Adrenal gland (tissue), 12 donors: ENCODE data around the gene MAT2A. TPM values are rescaled to one million over a fixed set of nuclear protein-coding genes. Genes with fewer than 3 reads are reported as not detected.
"Not testable (repeated sequence)": the region's sequence is repeated elsewhere in the genome, so short reads cannot be mapped to it uniquely, and the experiment has no call there.

ENCODE experiments used
- DNase-seq, 7 donors: peaks; one replicate each; pipeline ENCODE4 v3.0.0-alpha.2; 2019 to 2020
- H3K27ac ChIP-seq, 5 donors: fragments of 200-600 bp; sonication (generic) in 4 of 5; 1 replicate in 3 of 5; 2 replicates in 2 of 5; pipeline versions ENCODE4 v1.5.1 to v1.8.0; 2016 to 2020; ENCODE audit warnings: mild to moderate bottlenecking in 1 of 5
- H3K27me3 ChIP-seq: fragments of 200-600 bp; 2 replicates; pipeline ENCODE4 v1.8.0; 2021
- H3K36me3 ChIP-seq, 2 donors: fragments of 200-600 bp; replicated peaks in 1 of 2; 1 replicate in 1 of 2; 2 replicates in 1 of 2; pipeline versions ENCODE4 v1.5.1 to v1.8.0; 2018 to 2022
- H3K4me1 ChIP-seq, 2 donors: fragments of 200-600 bp; replicated peaks in 1 of 2; 1 replicate in 1 of 2; 2 replicates in 1 of 2; pipeline versions ENCODE4 v1.5.1 to v1.8.0; 2018 to 2021
- H3K4me3 ChIP-seq, 4 donors: fragments of 200-600 bp; sonication (generic) in 3 of 4; one replicate each; pipeline ENCODE4 v1.5.1; 2016 to 2018
- H3K9me3 ChIP-seq, 3 donors: fragments of 200-600 bp; sonication (generic) in 1 of 3; replicated peaks in 1 of 3; 1 replicate in 2 of 3; 2 replicates in 1 of 3; pipeline versions ENCODE4 v1.5.1 to v1.8.0; 2016 to 2021
- POLR2A ChIP-seq, 2 donors: fragments of 450-650 bp; IDR thresholded peaks; one replicate each; pipeline ENCODE4 v1.6.1; 2017; ENCODE audit warnings: antibody characterized with exemption in 2 of 2, mild to moderate bottlenecking in 2 of 2, moderate library complexity in 1 of 2
- WGBS, 4 donors: extraction: QIAGEN DNeasy Blood & Tissue Kit in 2 of 4; methylation state at CpG; one replicate each; pipeline versions ENCODE4 v1.1.5 to v1.1.7; 2013 to 2017; 5-methylcytosine and 5-hydroxymethylcytosine counted together
- intact Hi-C, 2 donors: fragments of 100-400 bp; cut with DNase I; formaldehyde crosslinking; loops; one replicate each; pipeline versions ENCODE4 v1.14.1 to v1.15.0; 2022 to 2023
- polyA plus RNA-seq, 3 donors: library from polyadenylated mRNA; stranded (reverse); fragments of 200-250 nt in 2 of 3; fragments of 350-450 nt in 1 of 3; fragmentation: Illumina TruSeq in 1 of 3; extraction: RNeasy Lipid Tissue Mini Kit (QIAGEN cat#74804) in 1 of 3; gene quantifications; one replicate each; pipeline ENCODE4 v1.2.3, GENCODE V29; 2013 to 2014
- total RNA-seq, 9 donors: library from RNA; depleted of rRNA in 4 of 9; stranded (reverse); fragments of >200 nt in 4 of 9; fragments of 120-200 nt in 1 of 9; fragmentation: NEBNext Ultra II Directional in 1 of 9; extraction: Animal tissue kit (Norgen Biotek cat#: 25700) in 1 of 9; gene quantifications; one replicate each; pipeline versions ENCODE4 v1.1.0 to v1.2.4, GENCODE V29; 2013 to 2023
- TF ChIP-seq, protein P1 (sequence below), 6 experiments: fragments of 450-650 bp in 4 of 6; fragments of 200-600 bp in 2 of 6; sonication (generic) in 1 of 6; IDR thresholded peaks; 1 replicate in 5 of 6; 2 replicates in 1 of 6; pipeline versions ENCODE4 v1.5.1 to v1.8.0; 2016 to 2021; ENCODE audit warnings: antibody characterized with exemption in 6 of 6, mild to moderate bottlenecking in 2 of 6, moderate library complexity in 1 of 6
- donor health status: healthy with polysubstance abuse.
- donor health status: Bipolar disorder and iron deficiency.
- donor health status: DM: yes; HTN: yes; CAD: no.
- donor health status: DM: no; HTN: no; CAD: no.
- donor health status: DM: no; HTN: no; CAD: no.
- donor health status: DM: yes; HTN: yes; CAD: no.

MAT2A gene
- total and polyA plus RNA-seq, 12 donors: 41.1 to 429 (median 148) TPM

DNA sequence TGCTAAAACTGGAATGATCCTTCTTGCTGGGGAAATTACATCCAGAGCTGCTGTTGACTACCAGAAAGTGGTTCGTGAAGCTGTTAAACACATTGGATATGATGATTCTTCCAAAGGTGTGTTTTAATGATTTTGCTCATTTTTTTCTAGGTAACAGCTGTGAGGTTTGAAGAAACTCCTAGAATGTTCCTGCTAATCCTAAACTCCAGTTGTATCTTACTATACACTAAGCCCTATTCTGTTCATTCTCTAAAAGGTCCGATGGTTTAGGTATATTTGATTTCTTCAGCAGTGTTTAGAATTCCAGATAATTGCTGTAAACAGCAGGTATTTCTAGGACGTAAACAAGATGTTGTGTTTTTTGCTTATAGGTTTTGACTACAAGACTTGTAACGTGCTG, 2.3 kb downstream of the MAT2A start:
- H3K4me1 ChIP-seq: peaks cover 20 to 54% of the 10 kb centered on the region in 2 donors
- 27 to 38% (median 33%) methylated on average over 4 of the region's 4 CpGs for WGBS, 4 donors
- H3K27me3 ChIP-seq: no peaks in the 10 kb centered on the region
- TF ChIP-seq, protein P1, sequence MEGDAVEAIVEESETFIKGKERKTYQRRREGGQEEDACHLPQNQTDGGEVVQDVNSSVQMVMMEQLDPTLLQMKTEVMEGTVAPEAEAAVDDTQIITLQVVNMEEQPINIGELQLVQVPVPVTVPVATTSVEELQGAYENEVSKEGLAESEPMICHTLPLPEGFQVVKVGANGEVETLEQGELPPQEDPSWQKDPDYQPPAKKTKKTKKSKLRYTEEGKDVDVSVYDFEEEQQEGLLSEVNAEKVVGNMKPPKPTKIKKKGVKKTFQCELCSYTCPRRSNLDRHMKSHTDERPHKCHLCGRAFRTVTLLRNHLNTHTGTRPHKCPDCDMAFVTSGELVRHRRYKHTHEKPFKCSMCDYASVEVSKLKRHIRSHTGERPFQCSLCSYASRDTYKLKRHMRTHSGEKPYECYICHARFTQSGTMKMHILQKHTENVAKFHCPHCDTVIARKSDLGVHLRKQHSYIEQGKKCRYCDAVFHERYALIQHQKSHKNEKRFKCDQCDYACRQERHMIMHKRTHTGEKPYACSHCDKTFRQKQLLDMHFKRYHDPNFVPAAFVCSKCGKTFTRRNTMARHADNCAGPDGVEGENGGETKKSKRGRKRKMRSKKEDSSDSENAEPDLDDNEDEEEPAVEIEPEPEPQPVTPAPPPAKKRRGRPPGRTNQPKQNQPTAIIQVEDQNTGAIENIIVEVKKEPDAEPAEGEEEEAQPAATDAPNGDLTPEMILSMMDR (IDR thresholded peaks at IDR 0.05): no peak
- no peak for TF ChIP-seq POLR2A (IDR thresholded peaks at IDR 0.05)
- peak overlapping the region in 1 of 5 donors; percentile 100 for H3K27ac ChIP-seq
- no peak for DNase-seq
- H3K4me3 ChIP-seq: peak overlapping the region in 1 of 4 donors; percentile 82
- intact Hi-C loops: no loop called here
- H3K36me3 ChIP-seq: peaks cover 0 to 57% of the 10 kb centered on the region in 2 donors
- H3K9me3 ChIP-seq: no peaks in the 10 kb centered on the region

DNA sequence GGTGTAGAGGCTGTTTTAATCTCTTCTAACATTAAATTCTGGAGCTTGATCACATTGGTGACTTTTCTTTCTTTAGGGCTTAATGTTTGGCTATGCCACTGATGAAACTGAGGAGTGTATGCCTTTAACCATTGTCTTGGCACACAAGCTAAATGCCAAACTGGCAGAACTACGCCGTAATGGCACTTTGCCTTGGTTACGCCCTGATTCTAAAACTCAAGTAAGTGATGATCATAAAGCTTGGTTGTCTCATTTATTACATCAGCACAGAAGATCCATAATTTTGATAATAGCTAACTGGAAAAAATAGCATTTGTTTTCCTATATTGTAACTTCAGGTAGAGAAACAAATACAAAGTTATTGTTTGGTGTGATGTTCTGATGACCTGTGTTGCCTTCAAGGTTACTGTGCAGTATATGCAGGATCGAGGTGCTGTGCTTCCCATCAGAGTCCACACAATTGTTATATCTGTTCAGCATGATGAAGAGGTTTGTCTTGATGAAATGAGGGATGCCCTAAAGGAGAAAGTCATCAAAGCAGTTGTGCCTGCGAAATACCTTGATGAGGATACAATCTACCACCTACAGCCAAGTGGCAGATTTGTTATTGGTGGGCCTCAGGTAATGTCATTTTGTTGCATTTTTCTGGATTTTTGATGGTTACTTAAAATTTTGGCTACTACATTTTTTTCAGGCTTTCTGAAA, 2.9 kb downstream of the MAT2A start:
- no peak for DNase-seq
- Histone ChIP-seq H3K36me3 (peaks cover 0 to 60% of the 10 kb centered on the region in 2 donors), H3K4me3 (peak overlapping the region in 1 of 4 donors; percentile 82), H3K9me3 (no peaks in the 10 kb centered on the region), H3K27ac (peak overlapping the region in 3 of 5 donors; percentile 4 to 100 (median 7)), H3K27me3 (no peaks in the 10 kb centered on the region), H3K4me1 (peaks cover 20 to 49% of the 10 kb centered on the region in 2 donors)
- WGBS, 4 donors: 48 to 54% (median 50%) methylated on average over 5 of the region's 5 CpGs
- TF ChIP-seq POLR2A (IDR thresholded peaks at IDR 0.05): no peak
- TF ChIP-seq, protein P1 (IDR thresholded peaks at IDR 0.05): no peak
- intact Hi-C loops: no loop called here

DNA sequence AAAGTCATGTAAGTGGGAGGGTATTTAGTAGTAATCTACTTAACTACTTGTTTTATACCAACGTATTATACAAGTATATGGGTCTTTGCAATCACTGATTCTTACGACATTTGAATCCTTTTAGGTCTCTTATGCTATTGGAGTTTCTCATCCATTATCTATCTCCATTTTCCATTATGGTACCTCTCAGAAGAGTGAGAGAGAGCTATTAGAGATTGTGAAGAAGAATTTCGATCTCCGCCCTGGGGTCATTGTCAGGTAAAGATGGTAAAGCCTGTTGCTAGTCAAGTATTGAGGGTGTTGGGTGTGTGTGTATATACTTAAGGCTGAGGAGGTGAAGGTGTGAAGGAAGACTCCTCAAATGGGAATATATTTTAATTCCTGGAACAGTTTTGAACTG, 3.8 kb downstream of the MAT2A start:
- Histone ChIP-seq H3K27ac (peak overlapping the region in 2 of 5 donors; percentile 20 to 100), H3K9me3 (no peaks in the 10 kb centered on the region), H3K36me3 (peaks cover 0 to 60% of the 10 kb centered on the region in 2 donors), H3K4me3 (no peak overlapping the region), H3K4me1 (peaks cover 11 to 42% of the 10 kb centered on the region in 2 donors), H3K27me3 (no peaks in the 10 kb centered on the region)
- WGBS, 4 donors: 75 to 82% (median 78%) methylated on average over 4 of the region's 4 CpGs
- intact Hi-C loops: no loop called here
- DNase-seq: no peak
- TF ChIP-seq, protein P1 (IDR thresholded peaks at IDR 0.05): no peak
- TF ChIP-seq POLR2A (IDR thresholded peaks at IDR 0.05): no peak

DNA sequence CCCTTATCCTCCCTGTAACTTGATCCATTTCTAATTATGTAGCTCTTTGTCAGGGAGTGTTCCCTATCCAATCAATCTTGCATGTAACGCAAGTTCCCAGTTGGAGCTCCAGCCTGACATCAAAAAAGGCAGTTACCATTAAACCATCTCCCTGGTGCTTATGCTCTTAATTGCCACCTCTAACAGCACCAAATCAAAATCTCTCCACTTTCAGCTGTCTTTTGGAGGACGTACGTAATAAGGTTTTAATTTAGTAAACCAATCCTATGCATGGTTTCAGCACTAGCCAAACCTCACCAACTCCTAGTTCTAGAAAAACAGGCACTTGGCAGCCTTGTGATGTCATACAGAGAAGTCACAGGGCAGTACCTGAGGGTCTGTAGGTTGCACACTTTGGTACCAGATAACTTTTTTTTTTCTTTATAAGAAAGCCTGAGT, 5.3 kb downstream of the MAT2A start:
- DNase-seq, H3K9me3 ChIP-seq, intact Hi-C loops, H3K27ac ChIP-seq, H3K4me3 ChIP-seq, H3K27me3 ChIP-seq: not testable (repeated sequence)
- peaks cover 9 to 49% of the 10 kb centered on the region in 2 donors for H3K4me1 ChIP-seq
- WGBS, 4 donors: 76 to 81% (median 80%) methylated on average over 3 of the region's 3 CpGs
- H3K36me3 ChIP-seq: peaks cover 0 to 60% of the 10 kb centered on the region in 2 donors
